ENCODE results near the gene NFKBIB.

Gene NFKBIB

GRCh38 chr19:38910488-38910887 is 10.7 kb downstream of the NFKBIB start:
- Mint-ChIP-seq H3K27me3 (no peaks in the 10 kb centered on the region), H3K9me3 (no peaks in the 10 kb centered on the region)

DNA sequence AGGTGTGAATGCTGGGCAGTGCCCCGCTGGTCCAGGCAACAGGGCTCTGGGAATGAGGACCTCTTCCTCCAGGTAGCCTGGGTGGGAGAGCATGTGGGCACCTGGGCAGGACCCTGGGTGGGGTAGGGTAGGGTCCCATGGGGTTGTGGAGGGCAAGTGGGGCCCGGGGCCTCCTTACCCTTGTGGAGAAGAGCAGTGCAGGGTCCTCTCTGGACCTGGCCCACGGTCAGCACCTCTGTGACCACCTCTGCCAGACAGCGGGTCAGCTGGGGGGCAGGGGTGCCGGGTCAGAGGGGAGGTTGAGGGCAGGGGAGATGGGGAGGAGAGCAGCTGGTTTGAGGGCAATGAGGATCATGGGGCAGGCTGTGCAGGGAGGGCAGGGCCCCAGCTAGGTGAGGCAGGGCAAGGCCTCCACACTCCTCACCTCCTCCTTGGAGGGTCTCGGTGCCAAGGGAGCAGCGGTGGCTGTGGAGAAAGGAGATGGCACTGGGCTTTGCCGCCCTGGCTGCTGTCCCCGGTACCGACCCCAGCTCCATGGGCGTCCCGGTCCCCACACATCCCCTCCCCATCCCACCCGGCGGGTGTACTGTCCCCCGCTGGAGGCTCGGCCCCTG is 11.7 kb downstream of the NFKBIB start:
- H3K36me3 Mint-ChIP-seq = peaks cover 11% of the 10 kb centered on the region
- no peaks in the 10 kb centered on the region for H3K27me3 Mint-ChIP-seq
- H3K4me3 Mint-ChIP-seq = no peak overlapping the region
- H3K4me1 Mint-ChIP-seq = peaks cover 15% of the 10 kb centered on the region
- no peak overlapping the region for H3K27ac Mint-ChIP-seq
- H3K9me3 Mint-ChIP-seq = no peaks in the 10 kb centered on the region

More at GRCh38 chr19:38910488-38910887, 10.7 kb downstream of the NFKBIB start:
- H3K4me1 Mint-ChIP-seq = peaks cover 15% of the 10 kb centered on the region
- H3K4me3 Mint-ChIP-seq = no peak overlapping the region
- peak overlapping the region; percentile 80 for H3K27ac Mint-ChIP-seq
- peaks cover 11% of the 10 kb centered on the region for H3K36me3 Mint-ChIP-seq

DNA sequence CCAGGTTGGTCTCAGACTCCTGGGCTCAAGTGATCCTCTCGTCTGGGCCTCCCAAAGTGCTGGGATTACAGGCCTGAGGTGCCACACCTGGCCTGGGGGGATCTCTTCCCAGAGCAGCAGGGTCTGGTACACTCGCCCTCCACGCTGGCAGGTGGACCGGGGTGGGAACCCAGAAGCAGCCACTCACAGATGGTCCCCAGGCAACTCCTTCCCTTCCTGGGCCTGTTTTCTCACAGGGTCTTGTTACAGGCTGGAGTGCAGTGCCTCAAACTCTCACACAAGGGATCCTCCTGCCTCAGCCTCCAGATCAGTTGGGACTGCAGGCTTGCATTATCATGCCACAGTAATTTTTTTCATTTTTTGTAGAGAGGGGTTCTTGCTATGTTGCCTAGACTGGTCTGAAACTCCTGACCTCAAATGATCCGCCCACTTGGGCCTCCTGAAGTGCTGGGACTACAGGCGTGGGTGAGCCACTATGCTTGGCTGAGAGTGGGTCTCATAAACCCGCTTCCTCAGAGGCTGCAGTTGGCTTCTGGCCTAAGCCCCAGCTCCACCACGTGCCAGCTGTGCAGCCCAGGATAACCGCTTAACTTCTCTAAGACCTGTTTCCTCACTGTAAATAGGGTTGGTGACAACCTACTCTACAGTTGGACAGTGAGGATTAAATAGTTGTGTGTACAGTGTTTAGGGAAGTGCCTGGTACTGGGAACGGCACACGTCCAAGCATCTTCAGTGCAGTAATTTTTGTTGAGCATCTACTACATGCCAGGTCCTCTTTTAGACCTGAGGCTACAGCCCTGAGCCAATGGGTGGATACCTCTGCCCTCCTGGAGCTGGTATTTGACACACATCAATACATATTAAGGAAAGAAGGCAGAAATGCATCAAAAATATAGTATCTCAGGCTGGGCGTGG is 13.1 kb downstream of the NFKBIB start:
- no peak overlapping the region for H3K27ac Mint-ChIP-seq
- H3K4me1 Mint-ChIP-seq = peaks cover 12% of the 10 kb centered on the region
- no peaks in the 10 kb centered on the region for H3K9me3 Mint-ChIP-seq
- H3K27me3 Mint-ChIP-seq = no peaks in the 10 kb centered on the region
- no peak overlapping the region for H3K4me3 Mint-ChIP-seq
- H3K36me3 Mint-ChIP-seq = peaks cover 5% of the 10 kb centered on the region

DNA sequence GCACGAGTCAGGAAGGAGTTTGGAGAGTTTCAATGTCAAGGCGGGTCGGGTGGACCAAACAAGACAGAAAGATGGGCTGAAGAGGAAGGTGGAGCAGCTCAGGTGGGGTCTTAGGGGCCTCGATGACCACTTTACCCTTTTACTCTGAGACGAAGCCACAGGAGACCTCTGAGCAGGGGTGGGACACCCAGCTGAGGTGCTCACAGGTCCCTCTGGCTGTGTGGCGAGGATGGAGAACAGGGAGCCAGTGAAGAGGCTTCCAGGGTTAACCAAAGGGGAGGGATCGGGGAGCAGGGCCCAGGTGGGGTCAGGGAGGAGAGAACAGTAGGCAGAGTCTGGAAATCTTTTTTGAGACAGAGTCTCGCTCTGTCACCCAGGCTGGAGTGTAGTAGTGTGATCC is 14.2 kb downstream of the NFKBIB start:
- Mint-ChIP-seq H3K4me3 (no peak overlapping the region), H3K27me3 (no peaks in the 10 kb centered on the region), H3K27ac (no peak overlapping the region), H3K9me3 (no peaks in the 10 kb centered on the region), H3K4me1 (peaks cover 4% of the 10 kb centered on the region), H3K36me3 (peaks cover 2% of the 10 kb centered on the region)

GRCh38 chr19:38915329-38916321 is 15.9 kb downstream of the NFKBIB start:
- Mint-ChIP-seq H3K9me3 (no peaks in the 10 kb centered on the region), H3K36me3 (peaks cover 2% of the 10 kb centered on the region), H3K27ac (no peak overlapping the region), H3K27me3 (no peaks in the 10 kb centered on the region), H3K4me1 (no peaks in the 10 kb centered on the region), H3K4me3 (no peak overlapping the region)

GRCh38 chr19:38917516-38917915 is 17.7 kb downstream of the NFKBIB start:
- Mint-ChIP-seq H3K4me1 (no peaks in the 10 kb centered on the region), H3K4me3 (no peak overlapping the region), H3K9me3 (no peaks in the 10 kb centered on the region), H3K36me3 (peaks cover 8% of the 10 kb centered on the region), H3K27me3 (no peaks in the 10 kb centered on the region), H3K27ac (no peak overlapping the region)

GRCh38 chr19:38917921-38918491 is 18.2 kb downstream of the NFKBIB start:
- Mint-ChIP-seq H3K27ac (no peak overlapping the region), H3K36me3 (peaks cover 8% of the 10 kb centered on the region), H3K4me1 (no peaks in the 10 kb centered on the region), H3K27me3 (no peaks in the 10 kb centered on the region), H3K9me3 (no peaks in the 10 kb centered on the region), H3K4me3 (no peak overlapping the region)

GRCh38 chr19:38918526-38918925 is 18.8 kb downstream of the NFKBIB start:
- no peak overlapping the region for H3K4me3 Mint-ChIP-seq
- H3K9me3 Mint-ChIP-seq = no peaks in the 10 kb centered on the region
- no peak overlapping the region for H3K27ac Mint-ChIP-seq
- no peaks in the 10 kb centered on the region for H3K4me1 Mint-ChIP-seq
- H3K27me3 Mint-ChIP-seq = no peaks in the 10 kb centered on the region
- peaks cover 8% of the 10 kb centered on the region for H3K36me3 Mint-ChIP-seq

DNA sequence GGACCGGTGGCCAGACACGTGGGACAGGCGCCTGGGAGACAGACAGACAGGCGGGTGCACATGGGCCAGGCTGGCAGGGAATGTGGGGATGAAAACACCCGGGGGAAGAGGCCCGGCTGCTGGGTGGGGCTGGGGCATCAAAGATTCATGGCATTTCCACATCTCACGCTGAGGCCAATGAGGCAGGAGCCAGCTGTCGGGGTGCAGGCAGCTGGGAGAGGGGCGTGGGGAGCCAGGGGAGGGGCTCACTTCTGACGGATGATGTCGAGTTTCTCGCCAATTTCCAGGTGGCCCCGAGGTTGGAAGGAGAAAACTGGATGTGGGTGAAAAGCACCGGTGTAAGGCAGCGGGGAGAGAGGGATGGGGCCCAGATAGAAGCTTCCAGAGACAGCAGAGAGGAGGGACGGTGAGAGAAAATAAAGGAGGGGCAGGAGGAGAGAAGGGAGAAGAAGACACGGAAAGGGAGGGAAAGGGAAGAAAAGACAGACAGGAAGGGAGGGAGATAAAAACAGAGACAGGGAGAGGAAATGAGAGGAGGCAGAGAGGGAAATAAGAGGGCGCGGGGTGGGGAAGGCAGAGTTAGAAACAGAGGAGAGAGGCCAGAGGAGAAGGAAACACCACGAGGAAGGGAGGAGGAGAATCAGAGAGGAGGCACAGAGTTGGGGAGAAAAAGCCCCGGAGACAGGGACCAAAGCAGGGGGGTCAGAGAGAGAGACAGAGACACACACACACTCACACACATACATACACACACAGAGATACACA is 20.2 kb downstream of the NFKBIB start:
- Mint-ChIP-seq H3K9me3 (no peaks in the 10 kb centered on the region), H3K27ac (no peak overlapping the region), H3K36me3 (peaks cover 5% of the 10 kb centered on the region)

DNA sequence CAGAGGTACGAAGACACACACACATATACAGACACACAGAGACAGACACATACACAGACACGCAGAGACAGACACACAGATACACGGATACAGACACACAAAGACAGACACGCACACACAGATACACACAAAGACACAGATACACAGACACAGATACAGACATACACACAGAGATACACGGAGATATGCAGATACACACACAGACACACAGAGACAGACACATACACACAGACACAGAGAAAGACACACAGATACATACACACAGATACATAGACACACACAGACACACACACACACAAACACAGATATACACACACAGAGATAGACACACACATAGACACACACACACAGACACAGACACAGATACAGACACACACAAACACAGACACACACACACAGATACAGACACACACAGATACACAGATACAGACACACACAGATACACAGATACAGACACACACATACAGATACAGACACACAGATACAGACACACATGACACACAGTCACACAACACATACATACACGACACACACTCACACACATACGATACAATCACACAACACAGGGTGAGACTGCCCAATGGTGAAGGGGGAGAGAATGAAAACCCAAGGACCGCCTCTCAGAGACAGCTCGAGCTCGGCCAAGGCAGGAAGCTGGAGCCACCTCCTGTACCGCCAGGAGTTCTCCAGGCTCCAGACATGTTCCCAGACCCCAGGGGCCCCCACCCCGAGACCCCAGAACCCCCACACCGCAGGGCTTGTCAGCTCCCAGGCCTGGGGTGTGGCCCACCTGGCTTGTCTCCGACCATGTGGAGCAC is 21.0 kb downstream of the NFKBIB start:
- peaks cover 5% of the 10 kb centered on the region for H3K36me3 Mint-ChIP-seq
- H3K9me3 Mint-ChIP-seq = no peaks in the 10 kb centered on the region
- no peaks in the 10 kb centered on the region for H3K27me3 Mint-ChIP-seq
- no peak overlapping the region for H3K27ac Mint-ChIP-seq
- no peaks in the 10 kb centered on the region for H3K4me1 Mint-ChIP-seq
- H3K4me3 Mint-ChIP-seq = no peak overlapping the region

More for the DNA sequence above, 20.2 kb downstream of the NFKBIB start:
- H3K27me3 Mint-ChIP-seq = no peaks in the 10 kb centered on the region
- no peaks in the 10 kb centered on the region for H3K4me1 Mint-ChIP-seq
- no peak overlapping the region for H3K4me3 Mint-ChIP-seq

- Mint-ChIP-seq H3K27ac (no peak overlapping the region), H3K36me3 (peaks cover 5% of the 10 kb centered on the region), H3K9me3 (no peaks in the 10 kb centered on the region), H3K4me1 (no peaks in the 10 kb centered on the region), H3K4me3 (no peak overlapping the region), H3K27me3 (no peaks in the 10 kb centered on the region)
Observed at GRCh38 chr19:38921420-38922274, 21.9 kb downstream of the NFKBIB start.

DNA sequence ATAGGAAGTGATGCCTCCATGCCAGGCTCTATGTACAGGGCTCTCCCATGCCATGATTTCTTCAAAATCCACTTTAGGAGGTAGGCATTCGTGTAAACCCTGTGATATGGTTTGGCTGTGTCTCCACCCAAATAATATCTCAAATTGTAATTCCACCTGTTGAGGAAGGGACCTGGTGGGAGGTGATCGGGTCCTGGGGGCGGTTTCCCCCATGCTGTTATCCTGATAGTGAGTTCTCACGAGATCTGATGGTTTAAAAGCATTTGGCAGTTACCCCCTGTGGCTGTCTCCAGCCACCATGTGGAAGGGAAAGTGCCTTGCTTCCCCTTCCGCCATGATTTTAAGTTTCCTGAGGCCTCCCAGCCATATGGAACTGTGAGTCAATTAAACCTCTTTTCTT is 22.7 kb downstream of the NFKBIB start:
- Mint-ChIP-seq H3K27ac (no peak overlapping the region), H3K9me3 (no peaks in the 10 kb centered on the region), H3K27me3 (no peaks in the 10 kb centered on the region), H3K4me1 (no peaks in the 10 kb centered on the region), H3K36me3 (peaks cover 5% of the 10 kb centered on the region), H3K4me3 (no peak overlapping the region)

- H3K27ac Mint-ChIP-seq = no peak overlapping the region
- H3K27me3 Mint-ChIP-seq = no peaks in the 10 kb centered on the region
- H3K4me3 Mint-ChIP-seq = no peak overlapping the region
- H3K9me3 Mint-ChIP-seq = no peaks in the 10 kb centered on the region
- H3K36me3 Mint-ChIP-seq = peaks cover 7% of the 10 kb centered on the region
- H3K4me1 Mint-ChIP-seq = peaks cover 5% of the 10 kb centered on the region
Observed at GRCh38 chr19:38924388-38924787, 24.6 kb downstream of the NFKBIB start.
